ENCODE results near the gene ALAD. TPM values are rescaled to one million over a fixed set of nuclear protein-coding genes. Genes with fewer than 3 reads are reported as not detected.
A peak's percentile ranks its signal among the peaks of the same experiment; 100 is the strongest.

The ALAD gene
- total and polyA plus RNA-seq, 2 of the 13 experiments (the other 11 are each of a cell fraction or from before 2014, with no cell fraction given) = 21.8 to 30.1 TPM

DNA sequence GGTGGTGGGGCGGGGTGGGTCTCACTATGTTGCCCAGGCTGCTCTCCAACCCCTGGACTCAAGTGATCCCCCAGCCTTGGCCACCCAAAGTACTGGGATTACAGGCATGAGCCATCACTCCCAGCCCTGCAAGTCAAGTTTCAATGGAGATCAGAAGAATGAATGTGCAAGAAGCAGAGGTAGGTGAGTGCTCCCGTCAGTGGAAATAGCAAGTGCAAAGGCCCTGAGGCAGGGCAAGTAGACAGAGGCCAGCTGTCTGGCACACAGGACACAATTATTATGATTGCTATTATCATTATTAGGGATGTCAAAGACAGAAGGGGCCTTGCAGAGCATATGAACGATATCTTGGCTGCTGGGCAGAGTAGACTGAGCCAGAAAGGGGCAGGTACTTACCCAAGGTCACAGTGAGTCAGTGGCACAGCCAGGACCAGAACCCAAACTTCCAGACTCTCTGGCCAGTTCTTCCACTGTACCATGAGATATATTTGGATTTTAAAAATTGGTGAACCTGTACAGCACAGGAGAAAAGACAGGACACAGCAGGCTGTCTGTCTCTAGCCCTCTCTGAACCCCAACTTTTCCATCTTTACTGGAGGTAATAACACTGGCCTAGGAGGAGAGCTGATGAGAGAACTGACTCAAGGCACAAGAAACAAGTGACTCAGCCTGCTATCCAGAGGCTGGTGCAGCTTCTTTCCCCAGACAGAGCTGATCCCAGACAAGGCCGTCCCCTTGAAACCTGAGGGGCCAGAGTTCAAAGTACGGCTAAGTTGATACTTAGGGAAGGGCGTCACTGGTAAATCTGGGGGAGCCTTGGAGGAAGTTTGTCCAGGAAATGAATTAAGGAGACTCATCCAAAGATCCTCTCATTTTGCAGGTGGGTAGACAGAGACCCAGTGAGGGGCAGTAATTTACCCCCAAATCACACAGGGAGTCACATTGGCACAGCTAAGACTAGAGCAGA lies 25.7 kb downstream of the ALAD start (continued):
- TF ChIP-seq ZNF530 (CRISPR knock-in tag; IDR thresholded peaks at IDR 0.05; ENCODE audit: low read depth) (0 out of 2 replicates have a peak, but pooled peaks have one; percentile 36), ATF7-NPFF (CRISPR knock-in tag; IDR thresholded peaks at IDR 0.05; ENCODE audit: low read depth) (no peak), ZNF263 (CRISPR knock-in tag; IDR thresholded peaks at IDR 0.05) (peak; percentile 72), SYNCRIP (IDR thresholded peaks at IDR 0.05; ENCODE audit: insufficient read depth, low read depth, low read length) (no peak), FOXK1 (CRISPR knock-in tag; IDR thresholded peaks at IDR 0.05; ENCODE audit: borderline replicate concordance, low read depth) (no peak), NFIB (CRISPR knock-in tag; IDR thresholded peaks at IDR 0.05; ENCODE audit: borderline replicate concordance) (no peak), IRF2 (CRISPR knock-in tag; IDR thresholded peaks at IDR 0.05) (no peak), HOXA9 (CRISPR knock-in tag; IDR thresholded peaks at IDR 0.05; ENCODE audit: borderline replicate concordance) (no peak), ZNF709 (CRISPR knock-in tag; IDR thresholded peaks at IDR 0.05) (no peak), ZNF430 (CRISPR knock-in tag; IDR thresholded peaks at IDR 0.05) (0 out of 2 replicates have a peak, but pooled peaks have one; percentile 24), FOXA3 (CRISPR knock-in tag; IDR thresholded peaks at IDR 0.05) (no peak)
- TF ChIP-seq, protein P1, sequence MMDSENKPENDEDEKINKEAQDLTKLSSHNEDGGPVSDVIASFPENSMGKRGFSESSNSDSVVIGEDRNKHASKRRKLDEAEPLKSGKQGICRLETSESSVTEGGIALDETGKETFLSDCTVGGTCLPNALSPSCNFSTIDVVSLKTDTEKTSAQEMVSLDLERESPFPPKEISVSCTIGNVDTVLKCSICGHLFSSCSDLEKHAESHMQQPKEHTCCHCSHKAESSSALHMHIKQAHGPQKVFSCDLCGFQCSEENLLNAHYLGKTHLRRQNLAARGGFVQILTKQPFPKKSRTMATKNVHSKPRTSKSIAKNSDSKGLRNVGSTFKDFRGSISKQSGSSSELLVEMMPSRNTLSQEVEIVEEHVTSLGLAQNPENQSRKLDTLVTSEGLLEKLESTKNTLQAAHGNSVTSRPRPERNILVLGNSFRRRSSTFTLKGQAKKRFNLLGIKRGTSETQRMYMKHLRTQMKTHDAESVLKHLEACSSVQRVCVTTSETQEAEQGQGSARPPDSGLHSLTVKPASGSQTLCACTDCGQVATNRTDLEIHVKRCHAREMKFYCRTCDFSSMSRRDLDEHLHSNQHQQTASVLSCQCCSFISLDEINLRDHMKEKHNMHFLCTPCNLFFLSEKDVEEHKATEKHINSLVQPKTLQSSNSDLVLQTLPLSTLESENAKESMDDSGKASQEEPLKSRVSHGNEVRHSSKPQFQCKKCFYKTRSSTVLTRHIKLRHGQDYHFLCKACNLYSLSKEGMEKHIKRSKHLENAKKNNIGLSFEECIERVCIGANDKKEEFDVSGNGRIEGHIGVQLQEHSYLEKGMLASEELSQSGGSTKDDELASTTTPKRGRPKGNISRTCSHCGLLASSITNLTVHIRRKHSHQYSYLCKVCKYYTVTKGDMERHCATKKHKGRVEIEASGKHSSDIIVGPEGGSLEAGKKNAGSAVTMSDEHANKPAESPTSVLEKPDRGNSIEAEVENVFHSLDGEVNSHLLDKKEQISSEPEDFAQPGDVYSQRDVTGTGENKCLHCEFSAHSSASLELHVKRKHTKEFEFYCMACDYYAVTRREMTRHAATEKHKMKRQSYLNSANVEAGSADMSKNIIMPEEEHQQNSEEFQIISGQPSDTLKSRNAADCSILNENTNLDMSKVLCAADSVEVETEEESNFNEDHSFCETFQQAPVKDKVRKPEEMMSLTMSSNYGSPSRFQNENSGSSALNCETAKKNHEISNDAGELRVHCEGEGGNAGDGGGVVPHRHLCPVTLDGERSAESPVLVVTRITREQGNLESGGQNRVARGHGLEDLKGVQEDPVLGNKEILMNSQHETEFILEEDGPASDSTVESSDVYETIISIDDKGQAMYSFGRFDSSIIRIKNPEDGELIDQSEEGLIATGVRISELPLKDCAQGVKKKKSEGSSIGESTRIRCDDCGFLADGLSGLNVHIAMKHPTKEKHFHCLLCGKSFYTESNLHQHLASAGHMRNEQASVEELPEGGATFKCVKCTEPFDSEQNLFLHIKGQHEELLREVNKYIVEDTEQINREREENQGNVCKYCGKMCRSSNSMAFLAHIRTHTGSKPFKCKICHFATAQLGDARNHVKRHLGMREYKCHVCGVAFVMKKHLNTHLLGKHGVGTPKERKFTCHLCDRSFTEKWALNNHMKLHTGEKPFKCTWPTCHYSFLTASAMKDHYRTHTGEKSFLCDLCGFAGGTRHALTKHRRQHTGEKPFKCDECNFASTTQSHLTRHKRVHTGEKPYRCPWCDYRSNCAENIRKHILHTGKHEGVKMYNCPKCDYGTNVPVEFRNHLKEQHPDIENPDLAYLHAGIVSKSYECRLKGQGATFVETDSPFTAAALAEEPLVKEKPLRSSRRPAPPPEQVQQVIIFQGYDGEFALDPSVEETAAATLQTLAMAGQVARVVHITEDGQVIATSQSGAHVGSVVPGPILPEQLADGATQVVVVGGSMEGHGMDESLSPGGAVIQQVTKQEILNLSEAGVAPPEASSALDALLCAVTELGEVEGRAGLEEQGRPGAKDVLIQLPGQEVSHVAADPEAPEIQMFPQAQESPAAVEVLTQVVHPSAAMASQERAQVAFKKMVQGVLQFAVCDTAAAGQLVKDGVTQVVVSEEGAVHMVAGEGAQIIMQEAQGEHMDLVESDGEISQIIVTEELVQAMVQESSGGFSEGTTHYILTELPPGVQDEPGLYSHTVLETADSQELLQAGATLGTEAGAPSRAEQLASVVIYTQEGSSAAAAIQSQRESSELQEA (CRISPR knock-in tag; IDR thresholded peaks at IDR 0.05; ENCODE audit: not compliant biosample characterization) = no peak
- TF ChIP-seq, protein P2, sequence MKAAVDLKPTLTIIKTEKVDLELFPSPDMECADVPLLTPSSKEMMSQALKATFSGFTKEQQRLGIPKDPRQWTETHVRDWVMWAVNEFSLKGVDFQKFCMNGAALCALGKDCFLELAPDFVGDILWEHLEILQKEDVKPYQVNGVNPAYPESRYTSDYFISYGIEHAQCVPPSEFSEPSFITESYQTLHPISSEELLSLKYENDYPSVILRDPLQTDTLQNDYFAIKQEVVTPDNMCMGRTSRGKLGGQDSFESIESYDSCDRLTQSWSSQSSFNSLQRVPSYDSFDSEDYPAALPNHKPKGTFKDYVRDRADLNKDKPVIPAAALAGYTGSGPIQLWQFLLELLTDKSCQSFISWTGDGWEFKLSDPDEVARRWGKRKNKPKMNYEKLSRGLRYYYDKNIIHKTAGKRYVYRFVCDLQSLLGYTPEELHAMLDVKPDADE (CRISPR knock-in tag; IDR thresholded peaks at IDR 0.05) = 0 out of 2 replicates have a peak, but pooled peaks have one; percentile 2
- TF ChIP-seq, protein P3, sequence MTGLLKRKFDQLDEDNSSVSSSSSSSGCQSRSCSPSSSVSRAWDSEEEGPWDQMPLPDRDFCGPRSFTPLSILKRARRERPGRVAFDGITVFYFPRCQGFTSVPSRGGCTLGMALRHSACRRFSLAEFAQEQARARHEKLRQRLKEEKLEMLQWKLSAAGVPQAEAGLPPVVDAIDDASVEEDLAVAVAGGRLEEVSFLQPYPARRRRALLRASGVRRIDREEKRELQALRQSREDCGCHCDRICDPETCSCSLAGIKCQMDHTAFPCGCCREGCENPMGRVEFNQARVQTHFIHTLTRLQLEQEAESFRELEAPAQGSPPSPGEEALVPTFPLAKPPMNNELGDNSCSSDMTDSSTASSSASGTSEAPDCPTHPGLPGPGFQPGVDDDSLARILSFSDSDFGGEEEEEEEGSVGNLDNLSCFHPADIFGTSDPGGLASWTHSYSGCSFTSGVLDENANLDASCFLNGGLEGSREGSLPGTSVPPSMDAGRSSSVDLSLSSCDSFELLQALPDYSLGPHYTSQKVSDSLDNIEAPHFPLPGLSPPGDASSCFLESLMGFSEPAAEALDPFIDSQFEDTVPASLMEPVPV (CRISPR knock-in tag; IDR thresholded peaks at IDR 0.05) = no peak

All from HepG2 (cell line).